ENCODE measurements around the gene RAB17.

RAB17 gene

DNA sequence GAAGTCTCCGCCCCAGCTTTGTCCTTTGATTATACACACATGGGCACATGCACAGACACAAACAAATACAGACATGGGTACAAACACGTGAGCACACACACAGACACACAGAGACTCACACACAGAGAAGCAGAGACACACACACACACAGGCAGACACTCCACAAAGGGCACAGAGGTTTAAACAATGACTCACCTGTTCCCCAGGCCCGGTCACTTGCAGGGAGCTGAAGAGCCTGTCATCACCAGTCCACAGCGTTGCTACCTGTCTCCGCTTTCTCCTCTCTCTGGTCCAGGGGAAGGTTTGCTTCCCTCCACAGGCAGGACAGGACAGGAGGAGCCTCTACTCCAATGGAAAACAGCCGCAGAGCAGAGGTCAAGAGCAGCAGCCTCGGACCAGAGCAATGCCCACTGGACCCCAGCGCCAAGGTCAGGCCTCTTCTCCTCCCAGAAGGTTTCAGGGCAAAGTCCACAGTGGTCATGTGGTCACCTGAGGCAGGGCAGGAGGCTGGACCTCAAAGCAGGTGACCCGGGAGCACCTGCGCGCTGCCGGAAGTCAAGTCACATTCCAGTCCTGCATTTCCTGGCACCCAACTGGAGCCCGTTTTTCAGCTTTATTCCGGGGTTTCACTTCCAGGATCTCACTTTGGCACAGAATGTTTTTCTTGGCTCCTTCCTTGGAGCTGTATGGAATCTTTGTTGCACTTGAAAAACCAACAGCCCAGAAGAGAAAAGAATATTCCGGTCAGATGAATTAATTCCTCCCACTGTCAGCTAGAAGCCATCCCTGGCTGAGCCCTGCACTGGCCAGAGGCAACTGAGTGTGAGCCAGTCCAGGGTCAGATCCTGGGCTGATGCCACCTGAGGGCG lies at the start of gene RAB17:
TSS of gene RAB17 (minus strand) at position 463 of the 869 bp plus-strand sequence. CDS start 4,580 bp downstream, outside the sequence.
- DNase-seq, result no peak

GRCh38 chr2:237639836-237640220 lies 49.3 kb upstream of the RAB17 start:
- no peak for DNase-seq

- DNase-seq, result no peak
These were observed 48.7 kb upstream of the RAB17 start for GRCh38 chr2:237639052-237639835.

- DNase-seq, result no peak
These were observed 47.6 kb upstream of the RAB17 start for GRCh38 chr2:237638176-237638575.

DNA sequence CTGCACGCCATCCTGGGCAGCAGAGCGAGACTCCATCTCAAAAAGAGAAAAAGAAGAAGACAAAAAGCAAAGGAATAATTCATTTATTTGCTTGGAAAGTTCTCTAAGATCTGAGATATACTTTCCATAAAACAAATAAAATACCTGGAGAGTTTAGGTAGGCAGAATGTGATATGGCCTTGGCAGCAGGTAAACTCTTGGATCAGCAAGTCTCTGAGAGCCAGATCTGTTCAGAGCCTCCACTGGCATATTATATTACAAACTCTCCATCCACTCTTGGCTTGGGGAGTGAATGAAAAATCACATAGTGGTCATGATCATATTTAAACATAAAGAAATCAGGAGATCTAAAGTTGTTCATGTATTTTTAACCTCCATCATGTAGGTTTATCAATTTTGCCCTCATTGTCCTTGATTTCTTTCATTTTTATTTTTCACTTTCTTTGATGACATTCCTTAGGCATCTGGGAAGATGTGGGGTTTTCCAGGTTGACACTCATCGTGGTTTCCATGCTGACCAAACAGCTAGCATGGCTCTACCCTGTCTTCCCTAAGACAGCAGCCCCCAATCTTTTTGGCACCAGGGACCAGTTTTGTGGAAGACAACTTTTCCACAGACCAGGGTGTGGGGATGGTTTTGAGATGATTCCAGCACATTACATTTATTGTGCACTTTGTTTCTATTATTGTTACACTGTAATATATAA lies 47.0 kb upstream of the RAB17 start:
- DNase-seq, result no peak

GRCh38 chr2:237636578-237636977 lies 46.0 kb upstream of the RAB17 start:
- no peak for DNase-seq

DNA sequence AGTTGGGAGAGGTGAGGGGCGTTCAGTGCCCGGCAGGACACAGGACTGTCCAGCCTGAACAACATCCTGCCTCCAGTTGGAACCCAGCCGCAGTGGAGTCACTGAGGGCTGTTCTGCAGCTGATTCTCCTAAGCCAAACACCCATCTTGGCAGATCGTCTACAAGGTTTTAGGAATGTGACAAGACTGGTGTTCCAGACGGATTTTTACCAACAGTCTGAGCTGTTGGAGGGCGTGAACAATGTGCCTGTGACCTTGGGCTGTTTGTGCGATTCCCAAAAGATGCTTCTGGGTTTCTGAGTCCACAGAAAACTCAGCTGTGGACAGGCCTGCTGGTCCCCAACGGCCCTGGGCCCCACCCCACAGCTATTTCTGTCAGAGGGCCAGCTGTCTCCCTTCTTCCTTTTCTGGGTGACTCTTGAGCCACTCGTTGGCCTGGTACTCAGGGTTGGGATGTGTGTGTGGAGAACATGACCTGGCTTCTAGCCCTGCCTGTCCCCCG lies 42.6 kb upstream of the RAB17 start:
- no peak for DNase-seq

GRCh38 chr2:237631801-237632585 lies 41.5 kb upstream of the RAB17 start:
- no peak for DNase-seq

DNA sequence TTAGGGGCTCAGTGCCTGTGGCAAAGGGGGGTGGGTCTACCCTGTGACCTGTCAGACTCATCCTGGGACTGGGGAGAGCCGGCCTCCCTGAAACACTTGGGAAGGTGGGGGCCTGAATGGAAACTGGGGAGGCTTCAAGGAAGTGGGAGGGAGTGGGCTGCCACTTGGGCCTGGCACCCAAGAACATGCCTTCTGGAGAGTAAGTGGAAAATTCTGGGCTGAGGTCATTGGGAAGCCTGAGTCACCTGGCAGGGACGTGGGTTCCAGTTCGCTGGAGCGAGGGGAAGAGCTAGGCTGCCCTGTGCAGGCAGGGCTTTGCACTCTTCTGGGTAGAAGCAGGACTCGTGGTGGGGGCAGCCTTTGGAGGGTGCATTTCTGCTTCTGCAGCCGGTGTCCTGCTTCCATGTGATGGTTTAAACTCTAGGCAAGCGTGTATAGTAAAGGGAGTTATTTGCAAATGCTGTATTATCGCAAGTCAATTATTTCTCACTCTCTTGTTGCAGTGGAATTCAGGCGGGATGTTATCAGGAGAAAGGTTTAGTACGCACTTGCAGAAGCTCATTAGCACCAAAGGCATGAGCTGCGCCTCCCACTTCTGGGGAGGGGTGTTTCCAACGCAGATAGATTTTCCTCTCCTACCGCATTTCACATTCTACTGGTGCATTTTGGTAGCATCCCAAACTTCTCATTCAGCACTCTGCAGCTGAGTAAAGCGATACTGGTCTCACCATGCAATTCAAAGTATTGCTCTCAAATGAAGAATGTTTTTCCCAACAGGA lies 40.7 kb upstream of the RAB17 start:
- no peak for DNase-seq

DNA sequence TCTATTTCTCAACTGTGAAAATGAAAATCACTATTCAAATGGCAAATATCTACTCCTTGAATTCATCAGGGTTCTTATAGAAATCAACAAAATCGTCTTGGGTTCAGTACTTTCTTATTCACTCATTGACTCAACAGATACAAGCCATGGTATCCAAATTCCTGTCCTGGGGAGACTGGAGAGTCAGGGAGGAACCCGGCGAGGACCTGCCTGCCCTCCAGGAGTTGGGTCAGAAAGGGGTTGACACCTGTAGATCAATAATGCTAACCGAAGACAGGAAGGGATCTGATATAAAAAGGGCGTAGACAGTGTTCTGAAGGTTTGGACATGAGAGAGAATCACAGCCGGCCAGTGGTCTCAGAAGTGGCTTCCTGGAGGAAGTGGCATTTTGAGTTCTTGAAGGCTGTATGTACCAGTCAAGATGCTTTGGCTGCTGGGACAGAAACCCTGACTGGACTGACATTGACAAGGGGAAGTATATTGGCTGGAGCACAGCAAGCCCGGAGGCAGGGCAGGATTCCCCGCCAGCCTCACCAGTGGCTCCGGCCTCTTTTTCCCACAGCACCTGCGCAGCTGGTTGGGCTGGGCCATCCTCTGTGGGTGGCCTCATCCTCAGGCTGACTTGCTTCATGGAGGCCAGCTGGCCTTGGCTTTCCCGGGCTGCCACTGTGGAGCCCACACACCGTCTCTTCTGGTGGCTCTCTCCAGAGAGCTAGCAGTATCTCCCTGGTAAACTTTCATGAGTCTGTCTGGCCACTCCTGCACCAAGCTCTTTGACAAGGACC lies 39.9 kb upstream of the RAB17 start:
- no peak for DNase-seq

GRCh38 chr2:237629739-237630138 lies 39.2 kb upstream of the RAB17 start:
- no peak for DNase-seq

- DNase-seq, result no peak
These were observed 38.6 kb upstream of the RAB17 start for GRCh38 chr2:237629188-237629534.

DNA sequence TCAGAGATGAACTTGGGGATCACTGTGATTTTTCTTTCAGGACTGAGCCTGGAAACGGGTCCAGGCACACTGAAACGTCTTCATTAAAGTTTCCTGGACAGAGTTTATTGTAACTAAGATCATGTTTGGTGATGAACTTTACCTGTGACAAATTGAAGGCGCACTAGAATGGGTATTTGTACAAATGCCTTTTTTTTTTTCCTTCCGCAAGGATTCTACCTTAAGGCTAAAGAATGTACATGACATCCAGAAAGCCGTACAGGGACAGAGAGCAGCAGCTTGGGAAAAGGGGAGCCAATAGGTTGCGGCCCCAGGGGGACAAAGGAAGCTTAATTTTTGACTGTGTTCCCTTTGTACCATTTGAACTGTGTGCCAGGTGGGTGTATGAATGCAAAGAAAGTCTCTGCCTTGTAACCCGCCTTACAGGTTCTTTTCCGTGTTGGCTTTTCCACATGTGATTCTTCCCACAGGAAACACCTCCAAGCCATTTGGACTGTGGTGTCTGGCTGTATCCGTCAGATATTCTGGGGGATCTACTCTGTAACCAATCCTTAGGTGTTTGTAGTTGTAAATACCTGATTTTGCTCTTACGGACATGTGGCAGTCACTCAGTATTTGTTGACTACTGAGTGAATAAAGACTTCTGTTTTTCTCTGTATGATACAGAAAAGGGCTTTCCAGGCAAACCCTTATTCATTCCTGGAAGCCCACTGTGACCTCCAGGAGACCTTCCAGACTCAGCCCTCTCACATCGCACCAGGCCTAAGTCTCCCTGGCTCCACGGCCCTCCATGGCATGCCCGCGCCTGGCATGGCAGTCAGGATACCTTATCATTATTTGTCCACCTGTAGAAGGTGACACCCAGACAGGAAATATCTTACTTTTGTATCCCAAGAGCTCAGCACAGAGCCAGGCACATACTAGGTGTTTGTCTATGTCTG lies 38.0 kb upstream of the RAB17 start:
- DNase-seq, result no peak

DNA sequence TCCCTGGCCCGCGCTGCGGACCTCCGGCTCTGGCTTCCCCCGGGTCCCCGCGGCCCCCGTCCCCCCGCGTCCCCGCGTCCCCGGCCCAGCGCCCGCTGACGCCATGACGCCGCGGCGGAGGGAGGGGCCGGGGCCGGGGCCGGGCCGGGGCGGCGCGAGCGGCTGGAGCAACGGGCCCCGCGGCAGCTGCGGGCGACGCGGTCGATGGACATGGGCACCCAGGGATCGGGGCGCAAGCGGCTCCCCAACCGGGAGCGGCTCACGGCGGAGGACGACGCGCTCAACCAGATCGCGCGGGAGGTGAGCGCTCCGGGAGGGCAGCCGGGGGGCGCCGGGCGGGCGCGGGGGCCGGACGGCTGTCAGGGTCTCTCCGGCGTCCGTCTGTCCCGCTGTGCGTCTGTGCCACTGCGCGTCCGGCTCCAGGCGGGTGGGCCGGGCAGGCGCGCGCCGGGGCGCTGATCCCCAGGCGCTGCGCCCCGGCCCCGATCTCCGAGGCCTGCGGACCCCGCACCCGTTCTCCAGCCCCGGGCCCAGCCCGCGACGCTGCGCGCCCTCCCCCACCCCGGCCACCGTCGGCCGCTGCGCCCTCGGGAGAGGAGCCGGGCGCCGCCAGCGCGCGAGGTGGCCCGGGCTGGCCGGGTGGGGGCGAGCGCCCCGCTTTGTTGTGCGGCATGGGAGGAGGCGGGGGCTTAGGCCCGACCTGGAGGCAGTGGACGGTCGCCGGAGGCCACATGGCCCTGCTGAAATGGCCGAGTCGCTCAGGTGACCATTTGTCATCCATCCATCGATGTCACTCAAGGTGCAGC lies 37.1 kb upstream of the RAB17 start, which contains the start of gene LRRFIP1:
TSS of gene LRRFIP1 (plus strand) at position 147 of the 806 bp plus-strand sequence. CDS start at position 205, 58 bp downstream.
- DNase-seq, result no peak

DNA sequence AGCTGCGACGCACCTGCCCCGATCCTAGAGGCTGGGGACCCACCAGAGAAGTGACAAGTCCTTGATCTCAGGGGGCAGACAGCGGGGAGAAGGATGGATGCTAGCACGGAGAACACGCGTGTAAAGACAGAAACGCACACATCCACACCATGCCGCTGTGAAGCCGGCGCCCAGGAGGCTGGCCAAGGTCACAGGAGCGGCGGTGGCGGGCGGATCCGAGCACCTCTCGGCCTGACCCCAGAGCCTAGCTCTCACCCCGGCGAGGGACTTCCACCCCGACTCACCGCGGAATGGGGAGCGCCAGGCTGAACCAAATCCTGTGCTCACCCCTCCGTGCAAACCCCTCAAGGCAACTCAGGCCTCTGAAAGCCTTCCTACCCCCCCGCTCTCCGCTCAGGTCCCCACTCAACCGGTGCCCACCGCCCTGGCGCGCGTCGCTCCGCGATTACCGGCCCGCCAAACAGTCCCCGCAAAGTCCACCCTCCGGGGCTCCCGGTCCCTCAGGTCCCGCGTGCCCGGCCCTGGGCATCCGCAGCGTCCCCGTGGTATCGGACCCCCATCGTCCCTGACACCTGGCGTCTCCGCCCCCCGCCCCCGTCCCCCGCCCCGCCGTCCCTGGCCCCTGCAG lies 36.4 kb upstream of the RAB17 start:
- no peak for DNase-seq

GRCh38 chr2:237625777-237626176 lies 35.2 kb upstream of the RAB17 start:
- no peak for DNase-seq

DNA sequence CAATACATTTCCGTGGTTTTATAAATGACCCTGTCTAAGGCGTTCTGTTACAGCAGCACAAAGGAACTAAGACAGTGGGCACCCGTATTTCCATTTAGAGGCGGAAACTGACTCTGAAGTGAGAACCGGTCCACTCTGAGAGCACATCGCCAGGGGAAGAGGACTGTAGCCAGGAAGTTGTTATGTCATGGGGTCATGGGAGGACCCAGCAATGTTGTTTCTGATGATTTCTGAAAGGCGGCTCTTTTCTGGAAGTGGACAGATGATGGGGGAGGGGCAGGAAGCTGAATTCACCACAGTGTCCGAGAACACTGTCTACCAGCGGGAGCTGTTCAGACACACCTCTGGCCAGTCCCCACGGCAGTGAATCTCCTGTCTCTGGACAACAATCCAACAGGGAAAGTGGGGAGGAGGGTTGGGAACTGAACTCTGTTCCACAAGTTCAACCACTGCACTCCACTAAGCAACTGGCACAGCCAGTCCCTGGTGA lies 34.7 kb upstream of the RAB17 start:
- no peak for DNase-seq

DNA sequence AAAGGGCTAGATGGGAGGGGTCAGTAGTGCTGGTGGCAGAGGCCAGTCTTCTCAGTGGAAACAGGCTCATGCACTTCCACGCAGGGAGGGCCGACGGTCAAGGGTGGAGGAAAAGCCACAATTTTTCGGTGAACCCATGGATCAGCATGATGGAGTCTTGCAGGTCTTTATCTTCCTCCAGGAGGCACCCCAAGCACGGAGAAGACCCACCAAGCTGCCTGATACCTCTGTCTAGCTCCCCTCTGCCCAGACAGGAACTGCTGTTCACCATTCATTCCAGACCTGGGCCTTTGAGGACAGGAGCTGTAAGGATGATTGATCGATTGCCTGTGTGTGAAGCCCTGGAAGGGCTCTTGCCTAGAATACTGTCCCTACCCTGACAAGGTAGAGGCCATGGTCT lies 34.0 kb upstream of the RAB17 start:
- no peak for DNase-seq

All from SIG-M5 (cell line).